HepG2 (cell line): ENCODE measurements around the gene B4GALT3. TPM values are rescaled to one million over a fixed set of nuclear protein-coding genes. Genes with fewer than 3 reads are reported as not detected.

ENCODE experiments used
- ATRX ChIP-seq: sonication (generic); formaldehyde crosslinking; IDR thresholded peaks from 2 replicates; pipeline ENCODE4 v1.4.0; 2020; ENCODE audit warnings: missing genetic modification reagents, borderline replicate concordance
- FOXA1 ChIP-seq, 2 experiments: fragments of 450-650 bp in 1 of 2; sonication (generic) in 1 of 2; formaldehyde crosslinking in 1 of 2; IDR thresholded peaks; 2 replicates each; pipeline versions ENCODE4 v1.4.0 to v1.6.1; 2016 to 2020; ENCODE audit warnings: missing genetic modification reagents in 1 of 2
- GTF3A ChIP-seq: sonication (generic); formaldehyde crosslinking; conservative IDR thresholded peaks from 2 replicates; pipeline ENCODE4 v1.4.0; 2020; ENCODE audit warnings: mild to moderate bottlenecking, missing genetic modification reagents
- IRF2 ChIP-seq: IDR thresholded peaks from 2 replicates; pipeline ENCODE4 v1.6.1; 2018; ENCODE audit warnings: missing genetic modification reagents, missing compliant biosample characterization
- NFKBIZ ChIP-seq: IDR thresholded peaks from 2 replicates; pipeline ENCODE4 v1.6.1; 2018; ENCODE audit warnings: missing genetic modification reagents, missing compliant biosample characterization
- PITX1 ChIP-seq: sonication (generic); formaldehyde crosslinking; IDR thresholded peaks from 2 replicates; pipeline ENCODE4 v1.5.1; 2020; ENCODE audit warnings: mild to moderate bottlenecking, missing genetic modification reagents
- SIX4 ChIP-seq: sonication (generic); formaldehyde crosslinking; IDR thresholded peaks from 2 replicates; pipeline ENCODE4 v1.4.0; 2020; ENCODE audit warnings: missing genetic modification reagents
- ZBTB3 ChIP-seq: sonication (generic); formaldehyde crosslinking; IDR thresholded peaks from 2 replicates; pipeline ENCODE4 v1.4.0; 2020; ENCODE audit warnings: low read depth, mild to moderate bottlenecking, moderate library complexity, missing genetic modification reagents, borderline replicate concordance
- ZMYM2 ChIP-seq: sonication (generic); formaldehyde crosslinking; IDR thresholded peaks from 2 replicates; pipeline ENCODE4 v1.8.0; 2022; ENCODE audit warnings: mild to moderate bottlenecking, missing genetic modification reagents
- ZNF816 ChIP-seq: sonication (generic); formaldehyde crosslinking; IDR thresholded peaks from 2 replicates; pipeline ENCODE4 v1.8.0; 2022; ENCODE audit warnings: missing genetic modification reagents, mild to moderate bottlenecking, borderline replicate concordance
- polyA plus RNA-seq, 8 experiments: library from polyadenylated mRNA; depleted of rRNA in 3 of 8; stranded (reverse) in 7 of 8; unstranded in 1 of 8; fragments of >200 nt; fragmentation: Illumina TruSeq in 4 of 8; extraction: Trizol in 4 of 8; gene quantifications; 2 replicates each; pipeline versions ENCODE4 v1.2.1 to v1.2.3, GENCODE V29; 2011 to 2016; ENCODE audit warnings: low read depth in 4 of 8, missing spikeins in 1 of 8, mixed read lengths in 1 of 8; ENCODE audit not compliant: insufficient read depth in 1 of 8
- total RNA-seq, 5 experiments: library from RNA; depleted of rRNA; stranded (reverse); fragments of >200 nt; fragmentation: Illumina TruSeq; extraction: Trizol; gene quantifications; 2 replicates each; pipeline ENCODE4 v1.2.3, GENCODE V29; 2016; ENCODE audit warnings: low read depth in 1 of 5
- TF ChIP-seq, protein P1 (sequence below): sonication (generic); formaldehyde crosslinking; IDR thresholded peaks from 2 replicates; pipeline ENCODE4 v1.4.0; 2020; ENCODE audit warnings: missing genetic modification reagents; ENCODE audit errors: not compliant biosample characterization
- TF ChIP-seq, protein P2 (sequence below): sonication (generic); formaldehyde crosslinking; IDR thresholded peaks from 2 replicates; pipeline ENCODE4 v1.4.0; 2020; ENCODE audit warnings: missing genetic modification reagents
- TF ChIP-seq, protein P3 (sequence below): sonication (generic); formaldehyde crosslinking; IDR thresholded peaks from 2 replicates; pipeline ENCODE4 v1.8.1; 2023; ENCODE audit warnings: mild to moderate bottlenecking, missing genetic modification reagents, borderline replicate concordance
- TF ChIP-seq, protein P4 (sequence below): sonication (generic); formaldehyde crosslinking; IDR thresholded peaks from 2 replicates; pipeline ENCODE4 v1.5.1; 2020; ENCODE audit warnings: mild to moderate bottlenecking, missing genetic modification reagents, borderline replicate concordance
- TF ChIP-seq, protein P5 (sequence below): sonication (generic); formaldehyde crosslinking; IDR thresholded peaks from 2 replicates; pipeline ENCODE4 v1.4.0; 2020; ENCODE audit warnings: mild to moderate bottlenecking, missing genetic modification reagents
- TF ChIP-seq, protein P6 (sequence below): sonication (generic); formaldehyde crosslinking; IDR thresholded peaks from 2 replicates; pipeline ENCODE4 v1.5.0; 2020; ENCODE audit warnings: missing genetic modification reagents
- TF ChIP-seq, protein P7 (sequence below): sonication (generic); formaldehyde crosslinking; IDR thresholded peaks from 2 replicates; pipeline ENCODE4 v1.4.0; 2020; ENCODE audit warnings: mild to moderate bottlenecking, missing genetic modification reagents, borderline replicate concordance

Gene B4GALT3
- total and polyA plus RNA-seq, 2 of the 13 experiments (the other 11 are each of a cell fraction or from before 2014, with no cell fraction given), result 35.6 to 40.4 TPM

DNA sequence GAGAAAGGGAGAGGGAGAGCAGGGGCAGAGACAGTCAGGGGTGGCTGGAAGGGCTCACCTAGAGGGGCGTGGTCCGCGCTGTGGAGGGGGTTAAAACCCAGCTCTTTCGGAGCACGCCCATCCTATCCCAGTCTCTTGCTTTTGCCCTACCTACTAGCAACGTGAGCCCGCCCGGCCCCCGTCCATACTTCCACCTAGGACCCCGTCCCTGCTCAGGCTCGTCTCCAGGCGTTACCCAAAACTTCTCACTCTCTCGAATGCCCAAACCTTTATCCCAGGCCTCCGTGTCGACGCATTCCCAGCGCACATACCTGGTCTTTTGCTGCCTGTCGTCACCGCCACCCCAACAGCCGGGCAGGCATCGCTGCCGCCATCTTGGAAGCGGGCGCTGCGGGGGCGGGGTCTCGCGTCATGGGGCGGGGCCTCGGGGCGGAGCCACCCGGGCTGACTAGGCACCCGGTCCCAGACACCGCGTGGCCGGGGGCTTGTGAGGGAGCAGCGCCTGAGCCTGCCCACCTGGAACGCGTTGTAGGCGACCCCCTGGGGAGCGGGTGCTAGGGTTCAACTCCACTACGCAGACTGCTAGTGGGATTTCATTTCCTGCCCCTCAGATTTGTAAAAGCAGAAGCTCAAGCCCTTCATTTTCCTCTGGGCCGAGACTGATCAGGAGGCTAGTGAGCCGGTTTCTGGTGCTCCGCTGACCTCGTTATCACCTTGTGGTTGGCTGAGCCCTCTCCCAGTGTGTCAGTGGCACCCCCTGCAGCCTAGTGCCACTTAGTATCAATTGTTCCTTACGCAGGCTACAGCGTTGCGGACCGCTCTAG lies at the start of gene B4GALT3 (continued):
- TF ChIP-seq, protein P1, sequence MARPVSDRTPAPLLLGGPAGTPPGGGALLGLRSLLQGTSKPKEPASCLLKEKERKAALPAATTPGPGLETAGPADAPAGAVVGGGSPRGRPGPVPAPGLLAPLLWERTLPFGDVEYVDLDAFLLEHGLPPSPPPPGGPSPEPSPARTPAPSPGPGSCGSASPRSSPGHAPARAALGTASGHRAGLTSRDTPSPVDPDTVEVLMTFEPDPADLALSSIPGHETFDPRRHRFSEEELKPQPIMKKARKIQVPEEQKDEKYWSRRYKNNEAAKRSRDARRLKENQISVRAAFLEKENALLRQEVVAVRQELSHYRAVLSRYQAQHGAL (CRISPR knock-in tag), result no peak
- TF ChIP-seq IRF2 (CRISPR knock-in tag) (peak; percentile 35; the same call in 1 of the 2 replicates), NFKBIZ (CRISPR knock-in tag) (no peak), ZNF816 (CRISPR knock-in tag) (no peak), PITX1 (CRISPR knock-in tag) (peak; percentile 62), GTF3A (CRISPR knock-in tag) (0 out of 2 replicates have a peak, but pooled peaks have one; percentile 85), SIX4 (peak; percentile 46; the same call in 1 of the 2 replicates), ZBTB3 (CRISPR knock-in tag) (no peak; the same call in 1 of the 2 replicates), ATRX (CRISPR knock-in tag) (no peak), FOXA1 (IDR thresholded peaks at IDR 0.05) (no peak), FOXA1 (CRISPR knock-in tag; IDR thresholded peaks at IDR 0.05) (no peak), ZMYM2 (CRISPR knock-in tag) (no peak)
- TF ChIP-seq, protein P2, sequence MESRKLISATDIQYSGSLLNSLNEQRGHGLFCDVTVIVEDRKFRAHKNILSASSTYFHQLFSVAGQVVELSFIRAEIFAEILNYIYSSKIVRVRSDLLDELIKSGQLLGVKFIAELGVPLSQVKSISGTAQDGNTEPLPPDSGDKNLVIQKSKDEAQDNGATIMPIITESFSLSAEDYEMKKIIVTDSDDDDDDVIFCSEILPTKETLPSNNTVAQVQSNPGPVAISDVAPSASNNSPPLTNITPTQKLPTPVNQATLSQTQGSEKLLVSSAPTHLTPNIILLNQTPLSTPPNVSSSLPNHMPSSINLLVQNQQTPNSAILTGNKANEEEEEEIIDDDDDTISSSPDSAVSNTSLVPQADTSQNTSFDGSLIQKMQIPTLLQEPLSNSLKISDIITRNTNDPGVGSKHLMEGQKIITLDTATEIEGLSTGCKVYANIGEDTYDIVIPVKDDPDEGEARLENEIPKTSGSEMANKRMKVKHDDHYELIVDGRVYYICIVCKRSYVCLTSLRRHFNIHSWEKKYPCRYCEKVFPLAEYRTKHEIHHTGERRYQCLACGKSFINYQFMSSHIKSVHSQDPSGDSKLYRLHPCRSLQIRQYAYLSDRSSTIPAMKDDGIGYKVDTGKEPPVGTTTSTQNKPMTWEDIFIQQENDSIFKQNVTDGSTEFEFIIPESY, result no peak; the same call in 1 of the 2 replicates
- TF ChIP-seq, protein P3, sequence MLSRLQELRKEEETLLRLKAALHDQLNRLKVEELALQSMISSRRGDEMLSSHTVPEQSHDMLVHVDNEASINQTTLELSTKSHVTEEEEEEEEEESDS (CRISPR knock-in tag), result no peak
- TF ChIP-seq, protein P4, sequence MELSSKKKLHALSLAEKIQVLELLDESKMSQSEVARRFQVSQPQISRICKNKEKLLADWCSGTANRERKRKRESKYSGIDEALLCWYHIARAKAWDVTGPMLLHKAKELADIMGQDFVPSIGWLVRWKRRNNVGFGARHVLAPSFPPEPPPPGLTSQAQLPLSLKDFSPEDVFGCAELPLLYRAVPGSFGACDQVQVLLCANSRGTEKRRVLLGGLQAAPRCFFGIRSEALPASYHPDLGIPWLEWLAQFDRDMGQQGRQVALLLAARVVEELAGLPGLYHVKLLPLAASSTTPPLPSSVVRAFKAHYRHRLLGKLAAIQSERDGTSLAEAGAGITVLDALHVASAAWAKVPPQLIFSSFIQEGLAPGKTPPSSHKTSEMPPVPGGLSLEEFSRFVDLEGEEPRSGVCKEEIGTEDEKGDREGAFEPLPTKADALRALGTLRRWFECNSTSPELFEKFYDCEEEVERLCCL (CRISPR knock-in tag), result peak; percentile 43; the same call in 1 of the 2 replicates
- TF ChIP-seq, protein P5, sequence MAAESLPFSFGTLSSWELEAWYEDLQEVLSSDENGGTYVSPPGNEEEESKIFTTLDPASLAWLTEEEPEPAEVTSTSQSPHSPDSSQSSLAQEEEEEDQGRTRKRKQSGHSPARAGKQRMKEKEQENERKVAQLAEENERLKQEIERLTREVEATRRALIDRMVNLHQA (CRISPR knock-in tag), result no peak
- TF ChIP-seq, protein P6, sequence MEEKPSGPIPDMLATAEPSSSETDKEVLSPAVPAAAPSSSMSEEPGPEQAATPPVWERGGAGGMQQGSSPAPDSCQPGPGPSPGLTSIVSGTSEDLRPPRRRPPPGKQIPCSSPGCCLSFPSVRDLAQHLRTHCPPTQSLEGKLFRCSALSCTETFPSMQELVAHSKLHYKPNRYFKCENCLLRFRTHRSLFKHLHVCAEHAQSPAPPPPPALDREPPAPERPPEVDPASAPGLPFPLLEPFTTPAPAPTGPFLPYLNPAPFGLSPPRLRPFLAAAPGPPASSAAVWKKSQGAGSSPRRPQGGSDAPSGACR (CRISPR knock-in tag), result 0 out of 2 replicates have a peak, but pooled peaks have one; percentile 54
- TF ChIP-seq, protein P7, sequence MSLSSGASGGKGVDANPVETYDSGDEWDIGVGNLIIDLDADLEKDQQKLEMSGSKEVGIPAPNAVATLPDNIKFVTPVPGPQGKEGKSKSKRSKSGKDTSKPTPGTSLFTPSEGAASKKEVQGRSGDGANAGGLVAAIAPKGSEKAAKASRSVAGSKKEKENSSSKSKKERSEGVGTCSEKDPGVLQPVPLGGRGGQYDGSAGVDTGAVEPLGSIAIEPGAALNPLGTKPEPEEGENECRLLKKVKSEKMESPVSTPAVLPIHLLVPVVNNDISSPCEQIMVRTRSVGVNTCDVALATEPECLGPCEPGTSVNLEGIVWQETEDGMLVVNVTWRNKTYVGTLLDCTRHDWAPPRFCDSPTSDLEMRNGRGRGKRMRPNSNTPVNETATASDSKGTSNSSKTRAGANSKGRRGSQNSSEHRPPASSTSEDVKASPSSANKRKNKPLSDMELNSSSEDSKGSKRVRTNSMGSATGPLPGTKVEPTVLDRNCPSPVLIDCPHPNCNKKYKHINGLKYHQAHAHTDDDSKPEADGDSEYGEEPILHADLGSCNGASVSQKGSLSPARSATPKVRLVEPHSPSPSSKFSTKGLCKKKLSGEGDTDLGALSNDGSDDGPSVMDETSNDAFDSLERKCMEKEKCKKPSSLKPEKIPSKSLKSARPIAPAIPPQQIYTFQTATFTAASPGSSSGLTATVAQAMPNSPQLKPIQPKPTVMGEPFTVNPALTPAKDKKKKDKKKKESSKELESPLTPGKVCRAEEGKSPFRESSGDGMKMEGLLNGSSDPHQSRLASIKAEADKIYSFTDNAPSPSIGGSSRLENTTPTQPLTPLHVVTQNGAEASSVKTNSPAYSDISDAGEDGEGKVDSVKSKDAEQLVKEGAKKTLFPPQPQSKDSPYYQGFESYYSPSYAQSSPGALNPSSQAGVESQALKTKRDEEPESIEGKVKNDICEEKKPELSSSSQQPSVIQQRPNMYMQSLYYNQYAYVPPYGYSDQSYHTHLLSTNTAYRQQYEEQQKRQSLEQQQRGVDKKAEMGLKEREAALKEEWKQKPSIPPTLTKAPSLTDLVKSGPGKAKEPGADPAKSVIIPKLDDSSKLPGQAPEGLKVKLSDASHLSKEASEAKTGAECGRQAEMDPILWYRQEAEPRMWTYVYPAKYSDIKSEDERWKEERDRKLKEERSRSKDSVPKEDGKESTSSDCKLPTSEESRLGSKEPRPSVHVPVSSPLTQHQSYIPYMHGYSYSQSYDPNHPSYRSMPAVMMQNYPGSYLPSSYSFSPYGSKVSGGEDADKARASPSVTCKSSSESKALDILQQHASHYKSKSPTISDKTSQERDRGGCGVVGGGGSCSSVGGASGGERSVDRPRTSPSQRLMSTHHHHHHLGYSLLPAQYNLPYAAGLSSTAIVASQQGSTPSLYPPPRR, result peak; percentile 42; the same call in 1 of the 2 replicates
